Mesothelial cell of epicardium (in vitro differentiated cells): ENCODE results near the gene GAD2. TPM values are rescaled to one million over a fixed set of nuclear protein-coding genes. Genes with fewer than 3 reads are reported as not detected.

Experiments used
- DNase-seq, 2 experiments: peaks; one replicate each; pipeline ENCODE4 v3.0.0; 2021; ENCODE audit warnings: low spot score in 2 of 2; ENCODE audit not compliant: unreplicated experiment in 2 of 2
- H3K27ac Mint-ChIP-seq: 2 replicates; pipeline ENCODE4 v1.8.0; 2021; ENCODE audit warnings: mixed read lengths
- H3K27me3 Mint-ChIP-seq: 2 replicates; pipeline ENCODE4 v1.8.0; 2021; ENCODE audit warnings: low read depth, mixed read lengths
- H3K36me3 Mint-ChIP-seq: 2 replicates; pipeline ENCODE4 v1.8.0; 2021; ENCODE audit warnings: mixed read lengths
- H3K4me1 Mint-ChIP-seq: 2 replicates; pipeline ENCODE4 v1.8.0; 2021; ENCODE audit warnings: mixed read lengths
- H3K4me3 Mint-ChIP-seq: 2 replicates; pipeline ENCODE4 v1.8.0; 2021; ENCODE audit warnings: mild to moderate bottlenecking, moderate library complexity, mixed read lengths
- H3K9me3 Mint-ChIP-seq: 2 replicates; pipeline ENCODE4 v1.8.0; 2021; ENCODE audit warnings: mixed read lengths
- total RNA-seq: library from RNA; stranded (reverse); gene quantifications from 3 replicates; pipeline ENCODE4 v1.2.1, GENCODE V29; 2021
- TF ChIP-seq, protein P1 (sequence below): fragments of 200-600 bp; sonication (generic); IDR thresholded peaks from one replicate; pipeline ENCODE4 v1.5.0; 2021; ENCODE audit warnings: antibody characterized with exemption; ENCODE audit not compliant: unreplicated experiment

GAD2 gene
- total RNA-seq, 1 donor from 2014 or later = not detected

DNA sequence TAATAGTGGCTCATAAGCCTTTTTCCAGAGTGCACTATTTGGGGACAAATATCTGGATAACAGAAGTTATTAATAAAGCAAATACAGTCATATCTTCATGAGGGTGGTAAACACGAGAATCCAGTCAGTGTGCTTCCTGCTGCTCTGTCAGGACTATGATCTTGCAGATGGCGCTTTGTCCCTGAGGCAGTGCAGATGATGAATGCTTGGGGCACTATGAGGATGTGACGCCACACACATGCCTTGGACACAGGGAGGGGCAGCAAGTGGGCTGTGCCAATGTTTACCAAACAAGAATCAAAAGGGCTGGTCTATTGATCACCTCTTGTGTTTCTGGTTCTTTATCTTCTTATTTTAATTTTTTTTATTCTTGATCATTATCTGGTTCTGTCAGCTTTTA, 79.8 kb downstream of the GAD2 start:
- no peak for DNase-seq
- Mint-ChIP-seq H3K27me3 (no peaks in the 10 kb centered on the region), H3K4me1 (no peaks in the 10 kb centered on the region), H3K4me3 (no peak overlapping the region), H3K9me3 (no peaks in the 10 kb centered on the region), H3K27ac (no peak overlapping the region), H3K36me3 (no peaks in the 10 kb centered on the region)
- TF ChIP-seq, protein P1, sequence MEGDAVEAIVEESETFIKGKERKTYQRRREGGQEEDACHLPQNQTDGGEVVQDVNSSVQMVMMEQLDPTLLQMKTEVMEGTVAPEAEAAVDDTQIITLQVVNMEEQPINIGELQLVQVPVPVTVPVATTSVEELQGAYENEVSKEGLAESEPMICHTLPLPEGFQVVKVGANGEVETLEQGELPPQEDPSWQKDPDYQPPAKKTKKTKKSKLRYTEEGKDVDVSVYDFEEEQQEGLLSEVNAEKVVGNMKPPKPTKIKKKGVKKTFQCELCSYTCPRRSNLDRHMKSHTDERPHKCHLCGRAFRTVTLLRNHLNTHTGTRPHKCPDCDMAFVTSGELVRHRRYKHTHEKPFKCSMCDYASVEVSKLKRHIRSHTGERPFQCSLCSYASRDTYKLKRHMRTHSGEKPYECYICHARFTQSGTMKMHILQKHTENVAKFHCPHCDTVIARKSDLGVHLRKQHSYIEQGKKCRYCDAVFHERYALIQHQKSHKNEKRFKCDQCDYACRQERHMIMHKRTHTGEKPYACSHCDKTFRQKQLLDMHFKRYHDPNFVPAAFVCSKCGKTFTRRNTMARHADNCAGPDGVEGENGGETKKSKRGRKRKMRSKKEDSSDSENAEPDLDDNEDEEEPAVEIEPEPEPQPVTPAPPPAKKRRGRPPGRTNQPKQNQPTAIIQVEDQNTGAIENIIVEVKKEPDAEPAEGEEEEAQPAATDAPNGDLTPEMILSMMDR = no peak

DNA sequence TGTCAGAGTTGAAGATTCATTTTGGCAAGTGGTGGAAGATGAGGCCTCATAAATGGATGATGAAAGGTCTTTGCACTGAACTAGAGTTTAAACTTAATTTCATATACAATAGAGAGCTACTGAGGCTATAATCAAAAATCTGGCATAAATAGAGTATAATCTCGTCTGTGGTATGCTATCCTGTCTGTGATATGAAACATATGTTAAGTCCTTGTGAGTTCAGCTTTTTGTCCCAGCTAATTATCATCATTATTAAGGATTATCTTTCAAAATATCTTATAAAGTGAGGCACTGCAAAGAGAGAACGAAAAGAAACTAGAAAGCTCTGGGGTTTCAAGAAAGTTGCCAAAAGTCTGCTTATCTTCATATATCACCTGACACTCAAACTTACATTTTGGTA, 83.4 kb downstream of the GAD2 start:
- no peaks in the 10 kb centered on the region for H3K9me3 Mint-ChIP-seq
- peaks cover 2% of the 10 kb centered on the region for H3K4me1 Mint-ChIP-seq
- TF ChIP-seq, protein P1 = no peak
- no peaks in the 10 kb centered on the region for H3K36me3 Mint-ChIP-seq
- no peak overlapping the region for H3K27ac Mint-ChIP-seq
- no peaks in the 10 kb centered on the region for H3K27me3 Mint-ChIP-seq
- DNase-seq = no peak
- no peak overlapping the region for H3K4me3 Mint-ChIP-seq

DNA sequence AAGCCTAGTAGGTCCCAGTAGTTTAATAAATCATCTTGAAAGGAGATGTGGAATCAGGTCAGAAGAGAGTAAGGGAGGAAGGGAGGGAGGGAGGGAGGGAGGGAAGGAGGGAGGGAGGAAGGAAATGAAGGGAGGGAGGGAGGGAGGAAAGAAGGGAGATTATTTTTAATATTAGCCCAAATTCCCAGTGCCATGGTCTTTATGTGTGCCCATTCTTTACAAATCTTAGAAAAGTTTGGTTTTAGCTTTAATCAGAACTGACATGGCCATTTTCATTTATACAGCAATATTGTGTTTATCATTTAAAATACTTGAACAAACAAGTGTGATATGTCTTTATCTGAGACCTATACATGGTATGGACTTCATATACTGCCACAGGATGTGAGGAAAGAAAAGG, 86.8 kb downstream of the GAD2 start:
- no peak for DNase-seq
- Mint-ChIP-seq H3K4me1 (peaks cover 2% of the 10 kb centered on the region), H3K27ac (no peak overlapping the region), H3K36me3 (no peaks in the 10 kb centered on the region), H3K9me3 (no peaks in the 10 kb centered on the region), H3K4me3 (no peak overlapping the region), H3K27me3 (no peaks in the 10 kb centered on the region)
- TF ChIP-seq, protein P1 = no peak

DNA sequence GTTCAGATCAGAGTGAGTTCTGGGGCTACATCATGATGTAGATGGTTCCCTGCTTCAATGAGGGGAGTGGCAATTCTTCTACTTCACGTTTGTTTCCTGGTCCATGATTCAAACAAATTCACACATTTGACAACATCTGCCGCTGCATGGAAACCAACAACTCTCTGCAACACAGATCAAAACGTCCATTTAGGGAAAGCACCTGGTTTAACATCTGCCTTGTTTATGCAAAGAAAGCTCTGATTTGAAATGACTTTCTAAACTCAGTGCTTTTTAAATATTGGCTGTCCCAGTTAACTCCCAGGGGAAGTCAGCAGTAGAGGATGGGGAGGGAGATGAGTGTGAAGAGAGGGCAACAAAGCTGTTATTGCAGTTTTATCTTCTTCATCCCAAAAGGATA, 93.8 kb downstream of the GAD2 start:
- Mint-ChIP-seq H3K27me3 (no peaks in the 10 kb centered on the region), H3K4me1 (no peaks in the 10 kb centered on the region), H3K27ac (no peak overlapping the region), H3K36me3 (no peaks in the 10 kb centered on the region), H3K4me3 (no peak overlapping the region), H3K9me3 (no peaks in the 10 kb centered on the region)
- DNase-seq = no peak
- TF ChIP-seq, protein P1 = no peak

DNA sequence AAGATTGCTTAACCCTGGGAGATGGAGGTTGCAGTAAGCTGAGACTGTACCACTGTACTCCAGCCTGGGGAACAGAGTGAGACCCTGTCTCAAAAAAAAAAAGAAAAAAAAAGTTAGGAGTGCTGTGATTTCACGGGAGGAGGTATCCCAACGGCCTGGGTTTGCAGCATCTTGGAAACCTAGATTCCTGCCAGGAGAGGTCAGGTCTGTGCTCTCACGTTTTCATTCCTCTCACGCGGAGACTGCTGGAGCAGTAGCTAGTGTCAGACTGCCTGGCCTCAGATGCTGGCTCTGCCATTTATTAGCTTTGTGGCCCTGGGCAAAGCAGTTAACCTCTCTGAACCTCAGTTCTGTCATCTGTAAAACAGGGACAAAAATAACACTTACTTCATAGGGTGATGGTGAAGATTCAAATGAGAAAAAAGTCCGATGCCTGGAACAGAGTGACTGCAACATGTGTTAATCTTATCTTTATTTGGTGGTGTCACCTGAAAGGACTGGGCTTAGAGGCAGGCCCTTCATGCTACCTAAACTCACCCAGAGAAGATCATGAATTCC, 94.9 kb downstream of the GAD2 start:
- H3K9me3 Mint-ChIP-seq = no peaks in the 10 kb centered on the region
- TF ChIP-seq, protein P1 = no peak
- no peak overlapping the region for H3K4me3 Mint-ChIP-seq
- DNase-seq = no peak
- no peaks in the 10 kb centered on the region for H3K27me3 Mint-ChIP-seq
- H3K4me1 Mint-ChIP-seq = no peaks in the 10 kb centered on the region
- no peak overlapping the region for H3K27ac Mint-ChIP-seq
- no peaks in the 10 kb centered on the region for H3K36me3 Mint-ChIP-seq
